ENCODE data around the gene CAP1.
A peak's percentile ranks its signal among the peaks of the same experiment; 100 is the strongest.
"Not testable (repeated sequence)": the region's sequence is repeated elsewhere in the genome, so short reads cannot be mapped to it uniquely, and the experiment has no call there.

CAP1 gene

DNA sequence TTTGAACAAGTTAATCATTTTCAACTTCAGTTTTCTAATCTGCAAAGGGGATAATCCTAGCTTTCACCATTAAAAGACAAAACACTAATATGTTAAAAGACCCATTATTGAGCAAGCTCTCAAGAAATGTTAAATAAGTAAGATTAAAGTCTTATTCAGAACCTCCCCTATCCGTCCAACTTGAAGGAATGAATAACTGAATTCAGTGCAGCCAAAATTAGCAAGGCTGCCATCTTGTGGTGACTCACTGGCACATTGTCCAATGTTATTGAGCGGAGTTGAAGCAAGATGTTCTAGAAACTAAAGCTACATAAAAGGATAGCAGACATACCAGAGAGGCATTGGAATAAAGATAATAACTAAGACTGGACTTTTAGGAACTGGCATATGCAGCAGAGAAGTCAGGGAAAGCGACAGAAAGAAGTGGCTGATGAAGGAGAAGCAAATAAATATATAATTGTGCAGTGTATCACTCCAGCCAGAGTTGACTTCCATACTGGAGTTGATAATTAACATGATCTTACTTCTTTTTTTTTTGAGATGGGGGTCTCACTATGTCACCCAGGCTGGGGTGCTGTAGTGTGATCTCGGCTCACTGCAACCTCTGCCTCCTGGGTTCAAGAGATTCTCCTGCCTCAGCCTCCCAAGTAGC lies 8.2 kb upstream of the CAP1 start:
- DNase-seq: peak; percentile 73

DNA sequence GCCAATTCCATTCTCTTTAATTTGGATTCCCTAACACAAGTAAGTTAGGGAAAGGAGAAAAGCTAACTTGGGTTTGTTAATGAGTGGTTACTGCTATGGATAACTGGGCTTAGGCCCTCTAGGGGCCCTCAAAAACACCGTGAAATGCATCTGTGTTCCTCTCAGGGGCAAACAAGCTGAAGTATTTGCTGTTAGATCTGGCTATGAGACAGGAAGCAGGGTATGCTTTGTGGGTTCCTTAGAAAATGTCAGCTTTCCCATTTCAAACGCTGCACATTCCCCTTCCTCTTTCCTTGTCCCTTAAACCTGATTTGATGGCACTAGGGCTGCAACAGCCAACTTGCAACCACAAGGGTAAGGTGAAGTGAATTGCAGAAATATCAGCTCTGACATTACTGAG lies 5.7 kb upstream of the CAP1 start:
- no peak for DNase-seq

DNA sequence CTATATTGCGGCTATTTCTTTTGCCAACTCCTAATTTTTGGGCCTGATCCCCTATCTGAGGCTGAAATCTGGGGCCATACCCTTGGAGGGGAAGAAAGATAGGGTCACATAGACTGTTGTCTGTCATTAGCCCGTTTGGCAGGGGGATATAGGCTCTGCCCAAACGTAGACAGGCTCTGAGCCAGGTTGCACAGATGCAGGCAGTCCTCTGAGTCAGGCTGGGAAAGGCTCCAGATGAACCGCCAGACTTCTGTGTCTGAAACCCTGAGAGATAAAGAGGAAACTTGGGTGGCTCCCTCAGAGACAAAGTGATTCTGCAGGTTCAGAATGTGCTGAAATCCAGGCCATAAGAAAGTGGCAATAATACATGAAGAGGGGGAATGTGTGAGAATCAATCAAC lies 4.0 kb upstream of the CAP1 start:
- no peak for DNase-seq

DNA sequence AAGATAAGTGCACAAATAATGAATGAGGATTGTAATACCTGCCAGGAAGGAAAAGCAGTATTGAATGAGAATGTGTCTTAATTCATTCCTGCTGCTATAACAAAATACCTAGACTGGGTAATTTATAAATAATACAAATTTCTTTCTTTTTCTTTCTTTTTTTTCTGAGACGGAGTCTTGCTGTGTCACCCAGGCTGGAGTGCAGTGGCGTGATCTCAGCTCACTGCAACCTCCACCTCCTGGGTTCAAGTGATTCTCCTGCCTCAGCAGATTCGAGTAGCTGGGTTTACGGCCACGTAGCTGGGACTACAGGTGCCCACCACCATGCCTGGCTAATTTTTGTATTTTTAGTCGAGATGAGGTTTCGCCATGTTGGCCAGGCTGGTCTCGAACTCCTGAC lies 3.3 kb upstream of the CAP1 start:
- DNase-seq: not testable (repeated sequence)

DNA sequence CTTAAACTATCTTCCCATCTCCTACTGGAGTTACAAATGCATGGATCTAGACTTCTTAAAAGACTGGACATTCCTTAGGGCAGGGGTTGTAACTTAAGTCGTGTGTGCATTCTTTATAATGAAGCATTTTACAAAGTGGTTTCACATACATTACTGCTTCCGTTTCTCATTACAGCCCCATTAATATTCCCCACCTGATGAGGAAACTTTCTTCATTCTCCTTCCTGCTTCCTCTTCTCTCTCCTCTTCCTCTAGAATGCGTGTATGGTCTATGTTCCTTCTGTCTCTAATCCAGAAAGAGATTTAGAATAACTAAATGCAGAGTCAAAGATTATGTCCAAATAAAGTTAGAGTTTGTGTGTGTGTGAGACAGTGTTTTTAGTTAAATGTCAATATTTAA lies 1.8 kb upstream of the CAP1 start:
- DNase-seq: no peak

DNA sequence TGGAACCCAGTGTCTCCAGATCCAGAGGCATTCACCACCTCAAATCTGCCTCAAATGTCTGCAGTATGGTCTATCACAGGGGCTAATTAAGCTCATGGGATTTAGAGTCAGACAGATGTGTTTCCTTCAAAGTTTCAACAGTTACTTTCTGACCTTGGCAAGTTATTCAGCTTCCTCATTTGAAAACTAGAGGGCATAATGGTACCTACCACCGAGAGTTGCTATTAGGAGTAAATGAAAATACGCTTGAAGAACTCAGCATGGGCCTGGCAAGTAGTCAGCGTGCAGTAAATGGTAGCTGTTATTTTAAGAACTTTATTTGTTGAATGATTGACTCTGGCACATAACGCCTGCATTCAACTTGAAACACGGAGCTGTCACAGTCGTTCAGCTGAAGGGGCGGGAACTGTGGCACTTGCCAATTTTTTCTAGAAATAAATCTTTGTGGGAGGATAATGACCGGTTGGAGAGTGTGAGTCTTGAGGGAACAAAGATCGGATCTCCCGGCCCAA lies 1.2 kb upstream of the CAP1 start:
- DNase-seq: peak; percentile 59

DNA sequence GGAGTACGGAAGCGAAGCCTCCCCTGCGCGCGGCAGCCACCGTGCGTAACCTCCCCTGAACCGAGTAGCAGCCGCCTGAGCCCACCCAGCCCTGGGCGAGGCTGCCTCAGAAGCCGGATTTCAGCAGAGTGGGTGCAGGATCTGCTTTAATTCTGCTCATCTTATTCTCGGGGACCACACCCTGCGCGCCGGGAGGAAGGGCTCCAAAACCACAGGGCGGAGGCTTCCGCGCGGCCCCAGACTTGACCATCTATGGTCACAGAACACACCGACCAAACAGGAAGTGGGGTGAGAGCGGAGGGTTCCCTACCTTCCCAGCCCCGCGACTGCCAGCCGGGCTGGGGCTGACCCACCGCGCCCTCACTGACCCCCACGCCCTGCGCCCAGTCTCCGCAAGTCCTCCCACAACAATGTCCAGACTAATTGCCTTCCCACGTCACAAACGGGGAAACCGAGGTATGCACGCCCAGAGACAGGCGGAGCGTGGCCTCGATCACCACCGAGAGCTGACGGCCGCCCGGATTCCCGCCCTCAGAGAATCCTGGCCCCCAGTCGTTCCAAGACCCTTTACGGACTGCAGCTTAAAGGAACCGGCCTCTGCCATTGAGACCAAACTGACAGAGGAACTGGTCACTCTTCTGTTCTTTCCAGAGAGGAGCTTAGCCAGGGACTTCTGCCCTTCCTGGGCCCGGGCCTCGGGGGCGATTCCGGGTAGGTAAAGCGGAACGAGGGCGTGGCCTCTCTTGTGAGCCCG lies 595 bp upstream of the CAP1 start:
- DNase-seq: peak; percentile 84

DNA sequence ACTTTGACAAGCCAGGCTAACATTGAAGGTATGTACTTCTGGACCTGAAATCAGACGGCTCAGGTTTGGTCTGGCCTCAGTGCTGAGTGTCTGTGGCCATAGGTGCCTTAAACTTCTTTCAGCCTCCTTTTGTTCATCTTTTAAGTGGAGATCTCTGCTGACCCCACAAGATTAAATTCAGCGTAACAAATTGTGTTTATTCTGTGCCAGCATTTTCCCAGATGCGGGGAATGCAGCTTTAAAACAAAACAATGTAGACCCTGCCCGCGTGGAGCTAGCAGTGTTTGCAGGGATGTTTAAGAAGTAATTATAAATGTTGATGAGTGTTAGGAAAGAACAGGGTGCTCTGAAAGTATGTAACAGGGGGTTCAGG lies 923 bp downstream of the CAP1 start:
- DNase-seq: no peak

DNA sequence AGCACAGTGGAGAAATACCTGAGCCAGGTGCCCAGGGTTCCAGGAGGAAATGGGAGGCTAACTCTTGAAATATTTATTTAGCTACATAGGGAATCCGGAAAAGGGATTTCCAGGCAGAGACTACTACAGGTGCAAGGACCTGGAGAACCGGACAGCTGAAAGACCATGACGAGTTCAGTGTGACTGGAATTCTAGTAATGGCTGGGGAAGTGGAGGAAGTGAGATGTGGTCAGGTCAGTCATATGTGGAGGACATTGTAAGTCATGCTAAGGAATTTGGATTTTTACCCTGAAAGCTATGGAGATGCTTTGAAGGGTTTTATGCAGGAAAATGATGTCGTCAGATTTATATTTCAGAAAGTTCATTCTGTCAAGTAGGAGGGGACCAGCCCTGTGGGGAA lies 1.8 kb downstream of the CAP1 start:
- no peak for DNase-seq

DNA sequence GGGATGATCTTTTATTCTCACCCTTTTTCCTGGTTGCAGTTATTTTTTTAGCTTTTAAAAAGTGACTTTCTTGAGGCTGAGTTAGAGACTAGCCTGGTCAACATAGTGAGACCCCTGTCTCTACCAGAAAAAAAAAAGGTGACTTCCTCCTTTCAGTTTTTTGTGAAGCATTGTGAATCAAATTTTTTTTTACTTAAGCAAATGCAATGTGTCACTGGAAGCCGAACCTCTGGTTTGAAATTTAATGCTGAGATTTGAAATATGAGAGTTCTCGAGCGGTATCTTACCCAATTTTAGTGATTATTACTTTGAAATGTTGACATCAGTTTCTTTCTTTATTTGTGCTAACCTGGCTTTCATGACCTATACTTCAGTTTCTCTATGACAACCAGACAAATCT lies 3.6 kb downstream of the CAP1 start:
- DNase-seq: no peak

DNA sequence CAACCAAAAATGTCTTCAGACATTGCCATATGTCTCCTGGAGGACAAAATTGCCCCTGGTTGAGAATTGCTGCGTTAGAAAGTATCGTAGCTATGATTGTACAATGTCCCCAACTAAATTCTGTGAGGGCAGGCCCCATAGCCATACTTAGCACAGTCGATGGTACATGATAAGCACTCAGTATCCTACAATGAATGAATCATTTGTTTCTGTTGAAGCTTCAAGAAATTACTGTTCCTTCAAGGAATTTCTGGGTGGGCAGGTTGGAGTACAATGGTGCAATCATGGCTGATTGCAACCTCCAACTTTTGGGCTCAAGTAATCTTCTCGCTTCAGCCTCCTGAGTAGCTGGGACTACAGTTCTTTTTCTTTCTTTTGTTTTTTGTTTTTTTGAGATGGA lies 4.7 kb downstream of the CAP1 start:
- DNase-seq: no peak

DNA sequence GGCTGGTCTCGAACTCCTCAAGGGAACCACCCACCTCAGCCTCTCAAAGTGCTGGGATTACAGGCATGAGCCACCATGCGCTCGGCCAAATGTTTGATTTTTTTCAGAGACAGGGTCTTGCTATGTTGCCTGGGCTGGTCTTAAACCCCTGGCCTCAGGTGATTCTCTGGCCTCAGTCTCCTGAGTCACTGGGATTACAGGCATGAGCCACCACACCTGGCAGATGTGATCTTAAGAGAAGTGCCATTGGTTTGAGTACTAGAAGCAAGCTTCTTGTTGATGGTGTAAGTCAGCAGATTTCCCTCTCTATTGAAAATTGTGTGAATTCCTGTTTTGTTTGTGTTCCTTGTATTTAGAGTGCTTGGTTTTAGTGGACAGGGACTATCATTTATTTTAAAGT lies 5.2 kb downstream of the CAP1 start:
- no peak for DNase-seq

DNA sequence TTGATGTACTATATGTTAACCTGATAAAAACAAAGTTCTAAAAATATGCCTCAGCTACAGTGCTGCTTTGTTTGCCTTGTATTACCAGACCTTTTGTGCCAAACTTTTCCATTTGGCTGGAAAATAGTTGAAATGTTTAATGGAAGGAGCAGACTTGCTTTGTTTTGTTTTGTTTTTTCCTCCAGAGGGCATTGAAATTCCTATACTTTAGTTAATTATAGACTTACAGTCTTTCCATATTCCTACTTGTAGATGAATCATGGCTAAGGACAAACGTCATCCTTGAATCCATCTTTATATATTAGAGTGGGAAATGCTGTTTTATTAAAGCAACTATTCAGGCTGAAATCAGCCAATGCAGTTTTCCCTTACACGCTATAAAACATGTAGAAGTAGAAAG lies 6.7 kb downstream of the CAP1 start:
- DNase-seq: no peak

DNA sequence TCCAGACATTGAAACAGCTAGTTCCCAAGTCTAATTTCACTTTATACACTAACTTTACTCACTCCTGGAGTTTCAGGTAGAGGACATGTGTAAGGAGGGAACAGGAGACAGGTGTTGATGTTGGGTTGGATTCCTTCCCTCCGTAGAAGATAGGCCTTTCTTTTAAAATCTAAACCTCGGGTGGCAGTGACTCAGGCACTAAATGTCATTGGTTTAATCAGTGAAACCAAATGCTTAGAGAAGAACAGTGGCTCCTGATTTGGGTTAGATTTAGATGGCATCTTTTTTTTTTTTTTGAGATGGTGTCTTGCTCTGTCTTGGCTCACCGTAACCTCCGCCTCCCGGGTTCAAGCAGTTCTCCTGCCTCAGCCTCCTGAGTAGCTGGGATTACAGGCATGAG lies 7.2 kb downstream of the CAP1 start:
- DNase-seq: no peak

DNA sequence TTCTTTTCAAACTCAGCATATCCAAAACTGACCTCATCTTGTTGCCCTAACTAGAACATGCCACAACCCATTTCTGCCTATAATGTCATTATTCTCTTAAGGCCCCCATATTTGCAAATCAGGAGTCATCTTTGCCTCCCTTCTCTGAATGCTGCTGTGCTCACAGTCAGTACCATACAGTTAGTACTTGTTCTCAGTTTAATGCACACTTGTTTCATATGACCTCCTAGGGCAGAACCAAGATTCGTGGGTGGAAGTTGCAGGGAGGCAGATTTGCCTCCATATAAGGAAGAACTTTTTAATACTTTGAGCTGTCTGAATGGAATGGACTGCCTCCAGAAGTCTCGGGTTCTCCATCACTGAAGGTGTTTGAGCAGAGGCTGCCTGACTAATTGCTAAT lies 9.2 kb downstream of the CAP1 start:
- DNase-seq: no peak

DNA sequence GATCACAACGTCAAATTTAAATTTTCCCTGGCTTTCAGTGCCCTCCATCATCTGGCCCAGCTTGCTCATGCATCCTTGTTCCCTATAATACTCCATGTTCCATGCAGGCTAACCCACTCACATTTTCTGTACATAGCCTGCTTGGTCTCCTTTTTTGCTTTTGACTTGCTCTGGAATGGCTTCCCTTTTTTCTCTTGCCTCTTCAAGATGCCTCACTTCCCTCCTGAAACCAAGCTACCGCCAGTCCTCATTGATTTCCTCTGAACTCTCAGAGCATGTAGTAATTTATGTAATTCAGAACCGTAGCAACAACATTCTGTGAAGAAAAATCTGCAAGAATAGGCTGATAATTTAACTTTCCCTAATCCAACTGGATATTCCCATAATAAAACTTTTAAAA lies 10.3 kb downstream of the CAP1 start:
- no peak for DNase-seq

DNA sequence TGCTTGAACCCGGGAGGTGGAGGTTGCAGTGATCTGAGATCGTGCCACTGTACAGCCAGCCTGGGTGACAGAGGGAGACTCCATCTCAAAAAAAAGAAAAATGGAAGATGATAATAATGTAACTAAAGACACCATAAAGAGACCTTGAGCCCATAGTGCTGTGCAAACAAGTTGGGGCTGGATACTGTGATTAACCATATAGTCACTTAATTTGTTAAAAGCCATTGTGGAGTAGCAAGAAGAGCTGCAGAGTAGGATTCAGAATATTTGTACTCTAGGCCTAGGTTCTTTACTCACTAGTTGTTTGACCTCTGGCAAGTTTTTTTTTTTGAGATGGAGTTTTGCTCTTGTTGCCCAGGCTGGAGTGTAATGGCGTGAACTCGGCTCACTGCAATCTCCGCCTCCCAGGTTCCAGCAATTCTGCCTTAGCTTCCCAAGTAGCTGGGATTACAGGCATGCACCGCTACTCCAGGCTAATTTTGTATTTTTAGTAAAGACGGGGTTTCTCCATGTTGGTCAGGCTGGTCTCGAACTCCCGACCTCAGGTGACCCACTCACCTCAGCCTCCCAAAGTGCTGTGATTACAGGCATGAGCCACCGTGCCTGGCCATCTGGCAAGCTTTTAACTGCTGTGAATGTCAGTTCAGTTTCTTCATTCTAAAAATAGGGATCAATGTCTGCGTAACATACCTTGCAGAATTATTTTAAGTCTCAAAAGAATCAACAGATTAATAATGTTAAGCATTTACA lies 12.8 kb downstream of the CAP1 start:
- DNase-seq: no peak

DNA sequence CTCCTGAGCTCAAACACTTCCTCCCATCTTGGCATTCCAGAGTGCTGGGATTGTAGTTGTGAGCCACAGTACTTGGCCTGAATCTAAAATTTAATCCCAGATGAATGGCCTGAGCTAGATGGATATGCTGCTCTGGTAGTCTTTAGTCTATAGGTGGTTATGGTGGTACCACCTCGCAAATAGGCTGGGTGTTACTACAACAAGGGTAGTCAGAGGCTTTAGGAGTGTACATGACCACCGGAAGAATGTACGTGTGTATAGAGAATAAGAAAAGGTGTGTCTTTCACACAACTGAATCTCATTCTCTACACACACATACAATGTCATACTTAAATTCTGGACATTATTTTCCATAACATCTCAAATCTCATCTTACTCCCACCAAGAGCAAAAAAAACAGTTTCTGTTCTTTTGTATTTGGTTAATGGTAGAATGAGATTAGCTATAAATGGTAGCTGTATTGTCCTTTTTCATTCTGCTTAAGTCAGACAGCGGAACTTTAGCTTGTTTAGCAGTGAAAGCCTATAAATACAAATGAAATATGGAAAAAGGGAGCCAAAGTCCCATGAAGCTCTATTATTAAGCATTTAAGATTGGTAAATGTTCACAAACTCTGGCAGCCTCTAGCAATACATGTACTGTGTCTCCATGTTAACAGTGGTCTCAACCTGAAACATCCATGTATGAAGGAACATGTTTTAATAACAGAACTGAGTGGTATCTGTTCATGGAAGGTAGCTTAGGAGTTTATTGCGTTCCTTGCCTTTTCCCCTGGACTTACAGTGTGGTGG lies 16.2 kb downstream of the CAP1 start:
- DNase-seq: no peak

DNA sequence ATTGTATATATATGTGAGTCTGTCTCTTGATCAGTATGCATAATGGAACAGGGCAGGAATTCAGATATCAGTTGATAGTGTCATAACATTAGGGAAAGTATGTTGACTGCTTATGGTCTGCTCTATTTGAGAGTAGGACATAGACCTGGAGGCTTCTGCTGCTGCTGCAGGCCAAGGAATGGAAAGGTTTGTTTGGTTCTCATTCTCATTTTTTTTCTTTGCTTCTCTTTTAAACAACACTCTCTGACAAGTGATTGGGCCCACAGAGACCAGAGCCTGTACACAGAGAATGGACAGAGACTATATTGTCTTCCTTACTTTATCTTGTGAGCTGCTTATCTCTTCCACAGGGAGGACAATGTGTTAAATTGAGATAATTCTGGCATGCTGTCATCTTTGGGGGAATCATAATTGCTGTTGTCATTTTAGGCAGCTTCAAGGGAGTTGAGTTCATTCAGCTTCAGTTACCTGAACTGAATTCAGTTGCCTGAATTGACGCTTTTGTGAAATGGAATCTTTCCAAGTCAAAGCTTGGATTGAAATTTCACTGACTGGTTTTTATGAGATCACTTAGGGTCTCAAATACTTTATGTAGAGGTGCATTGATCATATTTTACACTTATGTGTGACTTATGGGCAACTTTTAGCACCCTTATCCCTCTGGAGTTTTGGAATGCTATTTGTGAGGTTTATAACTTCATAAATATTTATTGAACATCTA lies 16.9 kb downstream of the CAP1 start:
- no peak for DNase-seq

DNA sequence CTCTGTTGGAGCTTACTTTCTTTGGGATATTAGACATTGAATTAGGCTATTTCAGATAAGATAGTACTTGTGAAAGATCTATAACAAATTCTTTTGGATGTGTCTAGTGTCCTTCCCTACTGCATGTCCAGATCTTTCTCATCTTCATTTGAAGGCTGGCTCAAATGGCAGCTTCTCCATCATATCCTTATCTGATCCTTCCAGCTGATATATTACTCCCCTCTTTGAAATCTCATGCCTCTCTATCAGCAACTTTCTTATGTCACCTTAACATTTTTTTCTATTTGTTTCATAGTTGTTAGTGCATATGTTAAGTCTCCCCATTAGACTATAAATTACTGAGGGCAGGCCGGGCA lies 17.5 kb downstream of the CAP1 start:
- no peak for DNase-seq

DNA sequence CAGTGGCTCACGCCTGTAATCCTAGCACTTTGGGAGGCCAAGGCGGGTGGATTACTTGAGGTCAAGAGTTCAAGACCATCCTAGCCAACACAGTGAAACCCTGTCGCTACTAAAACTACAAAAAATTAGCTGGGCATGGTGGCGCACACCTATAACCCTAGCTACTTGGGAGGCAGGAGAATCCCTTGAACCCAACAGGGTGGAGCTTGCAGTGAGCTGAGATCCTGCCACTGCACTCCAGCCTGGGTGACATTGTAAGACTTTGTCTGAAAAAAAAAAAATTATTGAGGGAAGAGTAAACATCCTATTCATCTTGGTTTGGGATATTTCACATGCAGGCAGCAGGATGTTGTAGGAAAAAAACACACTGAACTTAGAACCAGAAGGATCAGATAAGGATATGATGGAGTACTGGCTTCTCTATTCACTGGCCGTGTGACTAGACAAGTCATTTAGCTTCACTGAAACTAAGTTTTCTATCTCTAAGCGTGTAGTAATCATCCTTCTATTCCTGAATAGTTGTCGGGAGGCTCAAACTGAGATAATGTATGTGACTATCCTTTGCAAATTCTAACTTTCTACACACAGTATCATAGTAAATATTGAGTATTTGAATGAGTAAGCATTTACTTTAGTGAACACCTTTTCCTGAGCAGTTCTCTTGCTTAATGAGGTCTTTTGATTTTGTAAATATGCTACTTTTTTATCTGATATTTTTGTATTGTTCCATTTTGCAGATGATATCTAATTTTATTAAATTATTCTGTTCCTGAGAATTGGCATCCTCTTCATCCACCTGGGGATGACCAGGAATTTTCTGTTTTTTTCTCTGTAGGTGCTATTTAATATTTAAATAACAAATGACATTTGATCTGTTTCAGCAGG lies 18.2 kb downstream of the CAP1 start:
- no peak for DNase-seq

Data from CD4-positive, alpha-beta T cell treated with Interleukin-4 for 4 hours (primary cell).